NCI-H2227 treated with DMSO at 0.1 percent for 48 hours (cell line): Measurements from ENCODE around the gene ZNF718.
"Not testable (repeated sequence)": the region's sequence is repeated elsewhere in the genome, so short reads cannot be mapped to it uniquely, and the experiment has no call there.

ENCODE experiments used
- DNase-seq: peaks from one replicate; lab custom pipeline; 2025; lab: John Stamatoyannopoulos, UW

The ZNF718 gene

GRCh38 chr4:124275-125081 lies at the start of gene ZNF718:
Gene ZNF718 (plus strand): TSS chr4:124501. CDS start chr4:124671, 170 bp downstream.
- DNase-seq: peak; percentile 56

DNA sequence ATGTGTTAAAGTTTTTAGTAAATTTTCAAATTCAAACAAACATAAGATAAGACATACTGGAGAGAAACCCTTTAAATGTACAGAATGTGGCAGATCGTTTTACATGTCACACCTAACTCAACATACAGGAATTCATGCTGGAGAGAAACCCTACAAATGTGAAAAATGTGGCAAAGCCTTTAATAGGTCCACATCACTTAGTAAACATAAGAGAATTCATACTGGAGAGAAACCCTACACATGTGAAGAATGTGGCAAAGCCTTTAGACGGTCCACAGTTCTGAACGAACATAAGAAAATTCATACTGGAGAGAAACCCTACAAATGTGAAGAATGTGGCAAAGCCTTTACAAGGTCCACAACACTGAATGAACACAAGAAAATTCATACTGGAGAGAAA lies 38.4 kb upstream of the ZNF718 start:
- DNase-seq: no peak

DNA sequence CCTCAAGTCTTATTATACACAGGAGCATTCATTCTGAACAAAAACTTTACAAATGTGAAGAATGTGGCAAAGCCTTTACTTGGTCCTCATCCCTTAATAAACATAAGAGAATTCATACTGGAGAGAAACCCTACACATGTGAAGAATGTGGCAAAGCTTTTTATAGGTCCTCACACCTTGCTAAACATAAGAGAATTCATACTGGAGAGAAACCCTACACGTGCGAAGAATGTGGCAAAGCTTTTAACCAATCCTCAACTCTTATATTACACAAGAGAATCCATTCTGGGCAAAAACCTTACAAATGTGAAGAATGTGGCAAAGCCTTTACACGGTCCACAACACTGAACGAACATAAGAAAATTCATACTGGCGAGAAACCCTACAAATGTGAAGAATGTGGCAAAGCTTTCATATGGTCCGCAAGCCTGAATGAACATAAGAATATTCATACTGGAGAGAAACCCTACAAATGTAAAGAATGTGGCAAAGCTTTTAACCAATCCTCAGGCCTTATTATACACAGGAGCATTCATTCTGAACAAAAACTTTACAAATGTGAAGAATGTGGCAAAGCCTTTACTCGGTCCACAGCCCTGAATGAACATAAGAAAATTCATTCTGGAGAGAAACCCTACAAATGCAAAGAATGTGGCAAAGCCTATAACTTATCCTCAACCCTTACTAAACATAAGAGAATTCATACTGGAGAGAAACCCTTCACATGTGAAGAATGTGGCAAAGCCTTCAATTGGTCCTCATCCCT lies 37.6 kb upstream of the ZNF718 start:
- DNase-seq: not testable (repeated sequence)

DNA sequence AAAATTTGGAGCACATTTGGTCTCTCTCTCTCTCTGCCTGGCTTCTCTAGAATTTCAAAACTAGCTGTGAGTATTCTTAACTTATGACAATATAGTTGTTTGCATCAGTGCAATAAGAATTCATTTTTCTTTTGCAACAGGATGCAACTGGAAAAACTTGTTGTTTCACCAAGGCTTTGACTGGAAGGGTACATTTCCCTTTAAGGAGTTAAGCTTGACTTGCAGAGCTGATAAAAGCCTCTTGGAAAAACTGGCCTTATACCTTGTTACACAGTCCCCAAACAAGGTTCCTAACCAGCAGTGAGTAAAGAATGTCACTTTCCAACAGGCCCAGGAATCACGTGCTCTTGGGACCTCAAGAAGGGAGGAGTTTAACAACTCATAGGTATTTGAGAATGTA lies 25.9 kb upstream of the ZNF718 start:
- DNase-seq: no peak

DNA sequence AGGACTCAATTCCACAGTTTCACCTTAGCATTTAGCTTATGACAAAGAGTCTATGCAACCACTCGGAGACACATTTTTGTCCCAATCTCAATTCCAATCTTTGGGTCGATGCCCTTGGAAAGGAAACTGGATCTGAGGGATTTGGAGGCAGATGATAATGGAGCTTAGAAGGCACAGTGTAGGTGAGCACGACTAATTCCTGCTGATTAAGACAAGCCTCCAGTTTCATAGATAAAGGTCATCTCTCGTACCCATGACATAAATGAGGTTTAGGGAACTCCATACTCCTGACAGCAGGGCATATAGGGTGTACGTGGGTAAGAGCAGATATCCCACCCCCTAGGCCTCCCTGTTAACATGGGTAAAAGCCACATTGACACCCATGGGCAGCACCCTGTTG lies 24.4 kb upstream of the ZNF718 start:
- no peak for DNase-seq

GRCh38 chr4:107083-107443 lies 17.2 kb upstream of the ZNF718 start:
- no peak for DNase-seq

DNA sequence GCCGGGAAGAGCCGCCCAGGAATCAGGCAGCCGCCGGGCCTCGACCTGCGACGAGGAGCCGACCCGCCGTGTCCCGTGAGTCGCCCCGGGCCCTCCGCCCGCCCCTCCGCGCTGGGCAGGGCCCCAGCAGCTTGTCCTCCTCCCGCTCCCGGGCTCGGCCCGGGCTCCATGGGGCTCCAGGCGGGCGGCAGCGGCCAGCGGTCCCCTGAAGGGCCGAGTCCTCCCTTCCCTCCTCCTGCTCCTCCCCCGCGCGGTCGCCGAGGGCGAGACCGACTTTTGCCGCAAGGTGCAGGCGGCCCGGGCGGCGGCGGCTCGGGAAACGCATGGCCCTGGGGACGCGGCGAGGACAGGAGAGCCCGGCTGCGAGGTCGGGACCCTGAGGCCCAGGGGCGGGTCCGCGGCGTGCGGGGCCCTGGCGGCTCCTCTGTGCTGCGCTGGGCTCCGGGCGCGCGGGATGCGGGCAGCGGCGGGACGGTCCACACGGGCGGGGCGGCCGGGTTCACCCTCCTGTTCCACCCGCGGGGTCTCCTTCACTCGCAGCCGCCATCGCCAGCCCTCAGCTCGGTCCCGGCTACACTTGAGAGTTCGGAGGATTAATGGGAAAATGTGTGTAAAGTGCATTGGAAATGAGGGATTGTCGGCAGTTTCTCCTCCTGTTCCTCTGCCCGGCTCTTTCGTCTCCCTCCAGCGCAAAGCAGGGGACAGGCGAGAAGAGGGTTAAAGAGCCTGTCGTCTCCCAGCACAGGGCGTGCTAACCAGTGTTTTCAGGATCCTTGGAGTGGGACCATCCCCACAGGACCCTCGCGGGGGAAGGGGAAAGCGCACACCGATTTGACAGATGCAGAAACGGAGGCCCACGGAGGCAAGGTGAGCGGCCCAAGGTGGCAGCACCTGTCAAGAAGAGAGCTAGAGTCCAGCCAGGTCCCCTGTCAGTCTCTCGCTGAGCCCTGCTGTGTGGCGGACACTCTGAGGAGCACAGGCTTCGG lies 16.6 kb upstream of the ZNF718 start:
- no peak for DNase-seq

DNA sequence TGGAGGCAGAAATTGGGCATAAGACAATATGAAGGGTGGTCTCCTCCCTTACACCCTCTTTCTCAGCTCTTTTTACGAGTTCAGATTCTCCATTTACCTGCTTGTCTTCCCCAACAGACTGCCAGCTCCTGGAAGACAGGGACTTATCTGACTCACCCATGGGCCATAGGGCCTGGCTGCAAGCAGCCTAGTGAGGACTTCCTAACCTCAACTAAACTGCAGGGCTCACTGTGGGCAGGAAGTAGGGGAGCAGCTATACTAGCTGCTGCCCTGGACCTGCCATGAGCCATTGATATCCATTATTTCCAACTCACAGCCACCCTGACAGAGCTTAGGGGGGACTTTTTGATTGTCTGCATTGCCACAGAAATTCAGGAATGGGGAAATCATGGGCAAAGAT lies 11.5 kb upstream of the ZNF718 start:
- no peak for DNase-seq

DNA sequence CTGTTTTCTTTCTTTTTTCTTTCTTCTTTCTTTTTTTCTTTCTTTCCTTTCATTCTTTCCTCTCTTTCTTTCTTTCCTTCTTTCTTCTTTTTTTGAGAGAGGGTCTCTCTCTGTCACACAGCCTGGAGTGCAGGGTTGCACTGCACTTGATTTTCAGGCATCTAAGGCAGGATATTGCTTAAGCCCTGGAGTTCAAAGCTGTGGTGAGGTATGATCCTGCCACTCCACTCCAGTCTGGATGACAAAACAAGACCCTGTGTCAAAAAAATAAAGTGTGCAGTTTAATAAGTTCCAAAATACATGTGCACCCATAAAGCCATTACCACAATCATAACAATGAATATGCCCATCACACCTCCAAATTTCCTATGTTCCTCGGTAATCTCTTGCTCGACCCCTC lies 10.6 kb upstream of the ZNF718 start:
- no peak for DNase-seq

GRCh38 chr4:114149-114548 lies 10.2 kb upstream of the ZNF718 start:
- no peak for DNase-seq

DNA sequence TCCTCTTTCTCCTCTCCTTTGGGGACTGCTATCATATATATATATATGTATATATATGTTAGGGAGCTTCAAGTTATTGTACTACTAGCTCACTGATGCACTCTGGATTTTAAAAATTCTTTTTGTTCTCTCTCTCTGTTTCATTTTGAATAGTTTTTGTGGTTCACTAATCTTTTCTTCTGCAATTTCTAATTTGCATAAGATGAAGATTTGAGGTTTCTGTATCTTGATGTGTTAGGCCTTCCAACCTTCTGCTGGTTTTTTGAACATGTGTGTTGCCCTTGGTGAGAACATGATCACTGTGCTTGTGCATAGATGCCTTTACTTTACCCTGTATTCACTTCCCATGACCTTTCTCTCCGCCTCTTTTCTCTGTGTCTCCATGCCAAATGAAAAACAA lies 7.8 kb upstream of the ZNF718 start:
- no peak for DNase-seq

- DNase-seq: no peak
These were observed 3.7 kb upstream of the ZNF718 start for GRCh38 chr4:120616-121015.

GRCh38 chr4:121408-122084 lies 2.8 kb upstream of the ZNF718 start:
- no peak for DNase-seq

DNA sequence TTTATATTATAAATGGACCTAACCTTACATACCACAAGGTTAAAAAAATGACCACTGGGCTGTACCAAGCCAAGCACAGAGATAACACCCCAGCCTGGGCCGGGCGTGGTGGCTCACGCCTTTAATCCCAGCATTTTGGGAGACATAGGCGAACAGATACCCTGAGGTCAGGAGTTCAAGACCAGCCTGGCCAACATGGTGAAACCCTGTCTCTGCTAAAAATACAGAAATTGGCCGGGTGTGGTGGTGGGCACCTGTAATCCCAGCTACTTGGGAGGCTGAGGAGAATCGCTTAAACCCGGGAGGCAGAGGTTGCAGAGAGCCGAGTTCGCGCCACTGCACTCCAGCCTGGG lies 403 bp upstream of the ZNF718 start:
- not testable (repeated sequence) for DNase-seq

DNA sequence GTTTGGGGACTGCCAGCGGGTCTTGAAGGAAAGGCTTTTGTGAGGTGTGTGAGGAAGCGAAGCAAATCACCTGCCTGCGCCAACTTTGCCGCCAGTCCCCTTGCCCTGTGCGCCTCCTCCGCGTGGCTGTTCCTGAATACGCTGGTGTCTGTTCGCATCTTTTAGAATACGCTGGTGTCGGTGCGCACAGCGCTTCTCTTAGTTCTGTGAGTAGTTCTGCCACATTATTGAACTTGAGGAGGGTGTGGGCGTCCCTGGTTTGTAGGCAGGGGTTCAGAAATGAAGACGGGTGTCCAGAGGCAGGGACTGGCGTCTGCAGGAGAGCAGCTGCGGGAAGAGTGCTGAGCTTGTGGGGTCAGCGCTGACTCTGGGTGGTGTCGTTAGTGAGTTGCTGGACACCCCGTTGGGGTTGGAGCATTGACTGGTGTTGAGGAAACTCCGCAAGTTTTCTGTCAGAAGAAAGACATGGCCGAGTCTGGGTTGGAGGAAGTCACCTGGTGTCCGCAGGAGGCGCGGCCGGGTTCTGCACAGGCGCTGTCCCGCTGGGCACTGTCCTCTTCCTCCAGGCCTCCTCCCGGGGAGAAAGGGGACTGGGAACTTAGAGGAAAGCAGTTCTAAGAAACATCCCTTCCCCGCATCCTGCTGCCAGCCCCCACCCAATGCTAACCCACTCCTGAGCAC lies 930 bp downstream of the ZNF718 start:
- DNase-seq: no peak

DNA sequence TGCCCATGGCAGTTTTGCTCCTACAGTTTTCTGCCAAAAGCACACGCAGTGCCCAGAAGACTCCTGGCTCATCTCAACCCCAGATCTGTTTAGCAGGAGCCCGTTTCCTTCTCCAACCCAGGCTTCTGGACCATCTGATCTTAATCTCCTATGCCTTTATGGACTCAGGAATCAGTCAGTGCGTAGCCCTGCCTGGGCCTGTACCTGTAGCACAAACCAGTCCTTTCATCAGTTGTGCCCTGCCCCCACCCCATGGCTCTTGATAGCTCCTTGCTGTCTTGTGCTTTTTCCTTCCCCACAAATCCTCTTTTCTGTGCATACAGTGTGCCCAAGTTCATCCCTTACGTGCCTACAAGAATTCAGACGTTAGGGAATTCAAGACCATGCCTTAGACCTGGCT lies 1.5 kb downstream of the ZNF718 start:
- no peak for DNase-seq

GRCh38 chr4:132483-132882 lies 8.2 kb downstream of the ZNF718 start:
- no peak for DNase-seq

DNA sequence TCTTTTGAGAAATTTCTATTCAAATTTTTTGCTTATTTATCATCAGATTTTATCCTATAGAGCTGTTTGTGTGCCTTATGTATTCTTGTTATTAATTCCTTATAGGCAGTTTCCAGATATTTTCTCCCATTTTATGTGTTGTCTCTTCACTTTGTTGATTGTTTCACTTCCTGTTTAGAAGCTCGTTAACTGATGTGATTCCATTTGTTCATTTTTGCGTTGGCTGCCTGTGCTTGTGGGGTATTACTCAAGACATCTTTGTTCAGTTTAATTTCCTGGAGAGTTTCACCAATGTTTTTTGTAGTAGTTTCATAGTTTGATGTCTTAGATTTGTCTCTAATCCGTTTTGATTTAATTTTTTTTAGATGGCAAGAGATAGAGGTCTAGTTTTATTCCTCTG lies 14.6 kb downstream of the ZNF718 start:
- no peak for DNase-seq

- no peak for DNase-seq
These were observed 15.4 kb downstream of the ZNF718 start for GRCh38 chr4:139691-140090.

- no peak for DNase-seq
These were observed 22.3 kb downstream of the ZNF718 start for GRCh38 chr4:146621-147020.

DNA sequence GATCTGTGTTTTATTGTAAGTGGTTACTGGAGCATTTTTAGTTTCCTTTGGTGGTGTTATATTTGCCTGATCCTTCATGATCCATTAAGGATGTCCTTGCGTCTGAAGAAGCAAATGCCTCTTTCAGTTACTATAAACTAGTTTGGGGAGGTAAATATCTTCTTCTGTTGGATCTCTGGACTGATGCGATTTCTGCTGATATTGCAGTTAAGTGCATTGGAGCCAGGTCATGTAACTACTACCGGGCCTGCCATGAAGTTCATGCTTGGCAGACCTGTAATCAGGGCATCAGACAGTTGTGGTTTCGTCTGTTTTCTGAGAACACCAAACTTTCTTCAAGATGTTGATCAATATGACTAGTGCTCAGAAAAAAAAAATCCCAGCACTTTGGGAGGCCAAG lies 22.9 kb downstream of the ZNF718 start:
- no peak for DNase-seq
